Muscle of leg (tissue), 11 donors: Measurements from ENCODE around the gene PSMD5. TPM values are rescaled to one million over a fixed set of nuclear protein-coding genes. Genes with fewer than 3 reads are reported as not detected.

Source experiments
- DNase-seq: peaks from one replicate; pipeline ENCODE4 v3.0.0; 2013
- H3K27ac ChIP-seq: one replicate; pipeline ENCODE4 v1.5.1; 2013; ENCODE audit warnings: mild to moderate bottlenecking, low read length, control low read depth
- H3K27me3 ChIP-seq: one replicate; pipeline ENCODE4 v1.6.1; 2013; ENCODE audit warnings: low read length; ENCODE audit not compliant: control insufficient read depth, insufficient read depth
- H3K36me3 ChIP-seq: one replicate; pipeline ENCODE4 v1.6.1; 2013; ENCODE audit warnings: low read length; ENCODE audit not compliant: control insufficient read depth, insufficient read depth
- H3K4me1 ChIP-seq: one replicate; pipeline ENCODE4 v1.6.1; 2013; ENCODE audit warnings: low read length; ENCODE audit not compliant: control insufficient read depth, insufficient read depth
- H3K4me3 ChIP-seq: one replicate; pipeline ENCODE4 v1.5.1; 2013; ENCODE audit warnings: low read length, control low read depth
- H3K9me3 ChIP-seq: replicated peaks from 2 replicates; pipeline ENCODE4 v1.6.1; 2013; ENCODE audit warnings: low read depth, low read length; ENCODE audit not compliant: control insufficient read depth
- WGBS: methylation state at CpG from one replicate; pipeline ENCODE4 v1.1.5; 2013; ENCODE audit warnings: missing lambda C conversion rate; ENCODE audit not compliant: insufficient coverage; 5-methylcytosine and 5-hydroxymethylcytosine counted together
- polyA plus RNA-seq, 8 donors: library from polyadenylated mRNA; unstranded; fragments of 120-200 nt; gene quantifications; one replicate each; pipeline versions ENCODE4 v1.2.1 to v1.2.3, GENCODE V29; 2013; ENCODE audit warnings: inconsistent platforms in 1 of 8, low replicate concordance in 1 of 8; ENCODE audit not compliant: insufficient read length in 8 of 8, insufficient read depth in 1 of 8
- total RNA-seq: library from RNA; stranded (reverse); fragments of 120-200 nt; gene quantifications from one replicate; pipeline ENCODE4 v1.2.4, GENCODE V29; 2013

Gene PSMD5
- total and polyA plus RNA-seq, 9 donors = 17.1 to 24.9 (median 21.1) TPM

DNA sequence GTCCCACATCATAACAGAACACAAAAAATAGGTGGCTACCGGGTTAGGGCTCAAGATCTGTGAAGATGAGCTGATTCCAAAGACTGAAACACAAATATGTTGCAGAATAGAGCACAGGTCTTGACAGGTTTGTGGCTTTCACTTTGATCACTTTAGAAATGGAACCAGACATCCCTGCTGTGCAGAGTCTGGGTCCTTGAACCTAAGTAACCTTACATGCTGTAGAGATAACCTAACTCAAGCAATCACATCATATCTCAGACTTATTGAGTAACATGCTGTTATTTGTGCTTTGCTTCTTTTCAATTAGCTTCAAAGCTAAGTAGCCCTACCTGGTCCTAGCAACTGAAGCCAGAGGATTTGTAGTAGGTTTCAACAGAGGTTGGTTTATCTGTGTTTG, 73.8 kb downstream of the PSMD5 start:
- H3K36me3 ChIP-seq = peaks cover 57% of the 10 kb centered on the region
- no peak for DNase-seq
- H3K4me1 ChIP-seq = no peaks in the 10 kb centered on the region
- no peak overlapping the region for H3K27ac ChIP-seq
- H3K9me3 ChIP-seq = no peaks in the 10 kb centered on the region
- H3K27me3 ChIP-seq = no peaks in the 10 kb centered on the region
- 100% methylated on average over 1 of the region's 1 CpG for WGBS
- no peak overlapping the region for H3K4me3 ChIP-seq

GRCh38 chr9:120768247-120768646, 74.5 kb downstream of the PSMD5 start:
- 97% methylated on average over 3 of the region's 4 CpGs for WGBS
- H3K36me3 ChIP-seq = peaks cover 57% of the 10 kb centered on the region

DNA sequence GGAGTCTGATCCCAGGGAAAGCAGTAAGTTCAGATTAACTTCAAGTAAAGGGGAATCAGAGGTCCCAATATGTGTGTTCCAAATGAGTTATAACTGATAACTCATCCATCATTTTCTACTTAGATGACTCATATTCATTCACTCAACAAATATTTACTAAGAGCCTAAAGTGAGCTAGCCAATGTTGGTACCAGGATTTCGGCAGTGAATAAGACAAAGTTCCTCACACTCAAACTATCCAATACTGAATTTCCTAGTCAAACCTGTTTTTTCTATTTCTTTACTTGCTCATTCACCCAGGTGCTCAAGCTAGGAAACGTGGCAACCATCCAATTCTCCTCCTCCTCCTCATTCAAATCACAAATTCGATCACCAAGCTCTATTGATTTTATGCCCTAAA, 75.3 kb downstream of the PSMD5 start:
- H3K4me3 ChIP-seq = no peak overlapping the region
- H3K4me1 ChIP-seq = no peaks in the 10 kb centered on the region
- no peak overlapping the region for H3K27ac ChIP-seq
- no peak for DNase-seq
- 95% methylated on average over 3 of the region's 3 CpGs for WGBS
- no peaks in the 10 kb centered on the region for H3K27me3 ChIP-seq
- H3K9me3 ChIP-seq = no peaks in the 10 kb centered on the region
- peaks cover 59% of the 10 kb centered on the region for H3K36me3 ChIP-seq

More at GRCh38 chr9:120768247-120768646, 74.5 kb downstream of the PSMD5 start:
- H3K4me1 ChIP-seq = no peaks in the 10 kb centered on the region
- H3K27me3 ChIP-seq = no peaks in the 10 kb centered on the region
- H3K27ac ChIP-seq = no peak overlapping the region
- no peak for DNase-seq
- H3K4me3 ChIP-seq = no peak overlapping the region
- no peaks in the 10 kb centered on the region for H3K9me3 ChIP-seq

Other genes starting within 250 kb of the PSMD5 start
- 6.8 TPM for gene MEGF9, start 128.5 kb downstream of the PSMD5 start, total RNA-seq
- gene MEGF9, start 128.5 kb downstream of the PSMD5 start, polyA plus RNA-seq = 10 to 100 TPM in 1 of 8 donors, 1 to 10 TPM in 7; 6.3 to 12.8 (median 7.3) TPM
- 22.6 TPM for gene FBXW2, start 49.5 kb downstream of the PSMD5 start, total RNA-seq
- 10 to 100 TPM; 25.3 to 35.1 (median 28.6) TPM for gene FBXW2, start 49.5 kb downstream of the PSMD5 start, polyA plus RNA-seq
- gene PHF19, start 34.3 kb upstream of the PSMD5 start, total RNA-seq = 33.5 TPM
- 10 to 100 TPM; 31.5 to 41.0 (median 38.5) TPM for gene PHF19, start 34.3 kb upstream of the PSMD5 start, polyA plus RNA-seq
- 3.2 TPM for gene TRAF1, start 83.9 kb upstream of the PSMD5 start, total RNA-seq
- gene TRAF1, start 83.9 kb upstream of the PSMD5 start, polyA plus RNA-seq = 1 to 10 TPM; 3.1 to 5.2 (median 3.5) TPM
- 9.3 TPM for gene C5, start 207.4 kb upstream of the PSMD5 start, total RNA-seq
- 1 to 10 TPM; 6.0 to 9.4 (median 7.6) TPM for gene C5, start 207.4 kb upstream of the PSMD5 start, polyA plus RNA-seq
- gene CNTRL, start 232.0 kb upstream of the PSMD5 start, total RNA-seq = 15.9 TPM
- gene CNTRL, start 232.0 kb upstream of the PSMD5 start, polyA plus RNA-seq = 10 to 100 TPM; 14.7 to 24.6 (median 17.7) TPM